K562 (cell line): ENCODE data around the gene DDIT3. TPM values are rescaled to one million over a fixed set of nuclear protein-coding genes. Genes with fewer than 3 reads are reported as not detected.

Experiments
- ADNP ChIP-seq: fragments of 200-800 bp; sonication (Bioruptor generic); IDR thresholded peaks from 2 replicates; pipeline ENCODE4 v1.6.1; 2016; ENCODE audit warnings: missing genetic modification characterization, missing compliant biosample characterization
- BRCA1 ChIP-seq, 2 experiments: fragments of 450-650 bp in 1 of 2; sonication (generic) in 1 of 2; formaldehyde crosslinking in 1 of 2; IDR thresholded peaks; 2 replicates each; pipeline versions ENCODE4 v1.5.0 to v1.6.1; 2017 to 2020; ENCODE audit warnings: mild to moderate bottlenecking in 1 of 2, missing genetic modification reagents in 1 of 2
- CCNT2 ChIP-seq: IDR thresholded peaks from 2 replicates; pipeline ENCODE4 v1.6.1; 2011; ENCODE audit warnings: borderline replicate concordance, low read depth, mild to moderate bottlenecking, moderate library complexity, mixed read lengths, low read length; ENCODE audit not compliant: insufficient read length; ENCODE audit errors: extremely low read depth
- ELF4 ChIP-seq: fragments of 450-650 bp; formaldehyde crosslinking; IDR thresholded peaks from 2 replicates; pipeline ENCODE4 v1.4.0; 2022; ENCODE audit warnings: missing genetic modification characterization
- HDAC6 ChIP-seq: IDR thresholded peaks from 2 replicates; pipeline ENCODE4 v1.6.1; 2012; ENCODE audit warnings: low read depth, mild to moderate bottlenecking, control low read depth, inconsistent platforms, low read length, moderate library complexity
- HINFP ChIP-seq: fragments of 450-650 bp; conservative IDR thresholded peaks from 2 replicates; pipeline ENCODE4 v1.6.1; 2016; ENCODE audit warnings: missing genetic modification characterization, low read depth, mild to moderate bottlenecking, control low read depth, missing compliant biosample characterization
- IRF9 ChIP-seq: fragments of 450-650 bp; IDR thresholded peaks from 2 replicates; pipeline ENCODE4 v1.6.1; 2016; ENCODE audit warnings: missing biosample characterization, missing genetic modification characterization
- MXD1 ChIP-seq: fragments of 250-450 bp; sonication (Bioruptor Pico); IDR thresholded peaks from 2 replicates; pipeline ENCODE4 v1.8.0; 2021; ENCODE audit warnings: borderline replicate concordance, mild to moderate bottlenecking, moderate library complexity; ENCODE audit not compliant: poor library complexity, severe bottlenecking
- NFXL1 ChIP-seq: fragments of 450-650 bp; formaldehyde crosslinking; IDR thresholded peaks from 2 replicates; pipeline ENCODE4 v1.4.0; 2021; ENCODE audit warnings: mild to moderate bottlenecking
- NR2C1 ChIP-seq, 2 experiments: fragments of 450-650 bp; IDR thresholded peaks; 2 replicates each; pipeline ENCODE4 v1.6.1; 2017; ENCODE audit warnings: mild to moderate bottlenecking in 2 of 2, antibody characterized with exemption in 1 of 2, inconsistent platforms in 1 of 2, missing compliant biosample characterization in 1 of 2, missing genetic modification characterization in 1 of 2
- POLR3A ChIP-seq: IDR thresholded peaks from 2 replicates; pipeline ENCODE4 v1.6.1; 2011; ENCODE audit warnings: borderline replicate concordance, mild to moderate bottlenecking, moderate library complexity; ENCODE audit not compliant: insufficient read length, insufficient read depth; ENCODE audit errors: extremely low read depth
- RFX7 ChIP-seq: fragments of 250-450 bp; sonication (Bioruptor Pico); IDR thresholded peaks from 2 replicates; pipeline ENCODE4 v1.5.1; 2021; ENCODE audit warnings: mild to moderate bottlenecking
- SREBF2 ChIP-seq: sonication (generic); formaldehyde crosslinking; IDR thresholded peaks from 2 replicates; pipeline ENCODE4 v1.4.0; 2020; ENCODE audit warnings: mild to moderate bottlenecking, missing genetic modification reagents
- TBP ChIP-seq: optimal IDR thresholded peaks from 2 replicates; pipeline ENCODE3; 2011; ENCODE audit warnings: low read depth, low read length, improper control_type of control experiment
- TEAD4 ChIP-seq, 2 experiments: sonication (generic) in 1 of 2; formaldehyde crosslinking in 1 of 2; IDR thresholded peaks; 2 replicates each; pipeline versions ENCODE4 v1.6.1 to v1.8.0; 2012 to 2022; ENCODE audit warnings: borderline replicate concordance in 1 of 2, inconsistent platforms in 1 of 2, low read length in 1 of 2, mild to moderate bottlenecking in 1 of 2, missing genetic modification reagents in 1 of 2
- ZNF121 ChIP-seq: sonication (generic); formaldehyde crosslinking; conservative IDR thresholded peaks from 2 replicates; pipeline ENCODE4 v1.8.0; 2022; ENCODE audit warnings: missing genetic modification reagents
- ZNF239 ChIP-seq: fragments of 250-450 bp; sonication (Bioruptor Pico); IDR thresholded peaks from 2 replicates; pipeline ENCODE4 v1.4.0; 2020; ENCODE audit warnings: mild to moderate bottlenecking
- ZNF57 ChIP-seq: fragments of 450-650 bp; formaldehyde crosslinking; IDR thresholded peaks from 2 replicates; pipeline ENCODE4 v1.4.0; 2020; ENCODE audit warnings: mild to moderate bottlenecking, moderate library complexity
- ZNF584 ChIP-seq: fragments of 200-800 bp; sonication (Bioruptor generic); IDR thresholded peaks from 2 replicates; pipeline ENCODE4 v1.6.1; 2016; ENCODE audit warnings: low read depth, mild to moderate bottlenecking, missing genetic modification characterization, missing compliant biosample characterization
- ZSCAN32 ChIP-seq: fragments of 450-650 bp; formaldehyde crosslinking; IDR thresholded peaks from 2 replicates; pipeline ENCODE4 v1.4.0; 2020; ENCODE audit warnings: mild to moderate bottlenecking, moderate library complexity
- polyA plus RNA-seq, 8 experiments: library from polyadenylated mRNA; depleted of rRNA in 4 of 8; stranded (reverse) in 5 of 8; unstranded in 3 of 8; fragments of >200 nt; fragmentation: Nextera tagmentation in 2 of 8; fragmentation: Illumina TruSeq in 1 of 8; extraction: Ambion mirVana in 2 of 8; extraction: Trizol in 1 of 8; gene quantifications; 2 replicates each; pipeline versions ENCODE4 v1.2.1 to v1.2.3, GENCODE V29; 2011 to 2014; ENCODE audit warnings: inconsistent platforms in 1 of 8, missing spikeins in 1 of 8
- total RNA-seq, 7 experiments: library from RNA; depleted of rRNA in 6 of 7; stranded (reverse); fragments of >200 nt in 6 of 7; fragmentation: Illumina TruSeq in 2 of 7; extraction: Trizol in 2 of 7; gene quantifications; 2 replicates each; pipeline versions ENCODE4 v1.2.1 to v1.2.3, GENCODE V29; 2011 to 2021; ENCODE audit warnings: low replicate concordance in 1 of 7
- TF ChIP-seq, protein P1 (sequence below): fragments of 450-650 bp; IDR thresholded peaks from 2 replicates; pipeline ENCODE4 v1.6.1; 2016; ENCODE audit warnings: low read depth, mild to moderate bottlenecking, moderate library complexity
- TF ChIP-seq, protein P2 (sequence below): fragments of 450-650 bp; formaldehyde crosslinking; IDR thresholded peaks from 2 replicates; pipeline ENCODE4 v1.4.0; 2020; ENCODE audit warnings: mild to moderate bottlenecking, moderate library complexity

Gene DDIT3
- total and polyA plus RNA-seq, 9 of the 15 experiments (the other 6 are each of a cell fraction or from before 2014, with no cell fraction given) = 59.1 to 272 (median 89.9) TPM

GRCh38 chr12:57549909-57550640 lies 29.8 kb upstream of the DDIT3 start, which contains the start of gene KIF5A (continued):
- TF ChIP-seq ELF4 (CRISPR knock-in tag) = no peak
- no peak for TF ChIP-seq TEAD4 (IDR thresholded peaks at IDR 0.05; ENCODE audit: low read length)
- no peak for TF ChIP-seq TEAD4 (CRISPR knock-in tag; IDR thresholded peaks at IDR 0.05; ENCODE audit: borderline replicate concordance)
- no peak for TF ChIP-seq SREBF2 (CRISPR knock-in tag)
- no peak for TF ChIP-seq IRF9 (tag)
- TF ChIP-seq BRCA1 (IDR thresholded peaks at IDR 0.05) = no peak
- no peak for TF ChIP-seq BRCA1 (CRISPR knock-in tag; IDR thresholded peaks at IDR 0.05)
- TF ChIP-seq MXD1 (CRISPR knock-in tag) = no peak
- TF ChIP-seq ZNF239 = no peak
- no peak for TF ChIP-seq ZNF57 (CRISPR knock-in tag)
- TF ChIP-seq NFXL1 = no peak
- no peak for TF ChIP-seq RFX7
- no peak for TF ChIP-seq ZNF584 (CRISPR knock-in tag)
- TF ChIP-seq TBP = peak; percentile 55
- TF ChIP-seq ADNP = no peak
- TF ChIP-seq POLR3A = no peak
- TF ChIP-seq ZSCAN32 (CRISPR knock-in tag) = no peak
- TF ChIP-seq, protein P1, sequence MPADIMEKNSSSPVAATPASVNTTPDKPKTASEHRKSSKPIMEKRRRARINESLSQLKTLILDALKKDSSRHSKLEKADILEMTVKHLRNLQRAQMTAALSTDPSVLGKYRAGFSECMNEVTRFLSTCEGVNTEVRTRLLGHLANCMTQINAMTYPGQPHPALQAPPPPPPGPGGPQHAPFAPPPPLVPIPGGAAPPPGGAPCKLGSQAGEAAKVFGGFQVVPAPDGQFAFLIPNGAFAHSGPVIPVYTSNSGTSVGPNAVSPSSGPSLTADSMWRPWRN = no peak
- no peak for TF ChIP-seq NR2C1 (IDR thresholded peaks at IDR 0.05)
- TF ChIP-seq NR2C1 (tag; IDR thresholded peaks at IDR 0.05) = no peak
- TF ChIP-seq, protein P2, sequence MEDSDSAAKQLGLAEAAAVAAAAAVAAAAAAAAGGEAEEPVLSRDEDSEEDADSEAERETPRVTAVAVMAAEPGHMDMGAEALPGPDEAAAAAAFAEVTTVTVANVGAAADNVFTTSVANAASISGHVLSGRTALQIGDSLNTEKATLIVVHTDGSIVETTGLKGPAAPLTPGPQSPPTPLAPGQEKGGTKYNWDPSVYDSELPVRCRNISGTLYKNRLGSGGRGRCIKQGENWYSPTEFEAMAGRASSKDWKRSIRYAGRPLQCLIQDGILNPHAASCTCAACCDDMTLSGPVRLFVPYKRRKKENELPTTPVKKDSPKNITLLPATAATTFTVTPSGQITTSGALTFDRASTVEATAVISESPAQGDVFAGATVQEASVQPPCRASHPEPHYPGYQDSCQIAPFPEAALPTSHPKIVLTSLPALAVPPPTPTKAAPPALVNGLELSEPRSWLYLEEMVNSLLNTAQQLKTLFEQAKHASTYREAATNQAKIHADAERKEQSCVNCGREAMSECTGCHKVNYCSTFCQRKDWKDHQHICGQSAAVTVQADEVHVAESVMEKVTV (CRISPR knock-in tag) = no peak
- TF ChIP-seq HDAC6 = no peak
- TF ChIP-seq HINFP = no peak
- peak; percentile 61 for TF ChIP-seq CCNT2
- no peak for TF ChIP-seq ZNF121 (CRISPR knock-in tag)
